Measurements from ENCODE around the gene TSHZ1. TPM values are rescaled to one million over a fixed set of nuclear protein-coding genes. Genes with fewer than 3 reads are reported as not detected.

TSHZ1 gene
- polyA plus RNA-seq, 1 donor from 2014 or later = 3.5 TPM

Other genes with a start within 250 kb of the TSHZ1 start
- 20.7 TPM for gene PTGR3, start 1.7 kb upstream of the TSHZ1 start, polyA plus RNA-seq
- gene SMIM21, start 216.9 kb downstream of the TSHZ1 start, polyA plus RNA-seq = not detected